ENCODE results near the gene PRDM7.
A peak's percentile ranks its signal among the peaks of the same experiment; 100 is the strongest.
"Not testable (repeated sequence)": the region's sequence is repeated elsewhere in the genome, so short reads cannot be mapped to it uniquely, and the experiment has no call there.

PRDM7 gene

GRCh38 chr16:90009172-90009899 lies 67.8 kb downstream of the PRDM7 start:
- Histone ChIP-seq H2BK12ac (ENCODE audit: low read length) (no peak overlapping the region), H2BK15ac (ENCODE audit: low read length) (peak overlapping the region; percentile 26), H3K36me3 (replicated peaks in 1 of 2; ENCODE audit: control insufficient read depth in 2 of 2, insufficient read depth in 2 of 2, low read length in 2 of 2) (no peaks in the 10 kb centered on the region), H3K79me1 (ENCODE audit: low read depth, low read length) (peaks cover 12% of the 10 kb centered on the region), H3K4me3 (ENCODE audit: low read length in 2 of 2) (no peak overlapping the region), H2AFZ (ENCODE audit: low read length) (no peak overlapping the region), H2BK5ac (ENCODE audit: low read length) (peak overlapping the region; percentile 82), H3K23ac (ENCODE audit: low read depth, low read length, poor library complexity) (peak overlapping the region; percentile 73), H2AK5ac (ENCODE audit: low read depth, low read length) (peak overlapping the region; percentile 84), H4K91ac (ENCODE audit: low read depth, low read length, poor library complexity) (no peak overlapping the region), H3K9ac (ENCODE audit: low read depth, low read length, poor library complexity) (peak overlapping the region; percentile 21), H3K4me2 (ENCODE audit: insufficient read depth, low read length, poor library complexity, severe bottlenecking) (no peak overlapping the region), H3K27ac (replicated peaks; ENCODE audit: low read length) (no peak overlapping the region), H3K14ac (ENCODE audit: low read length) (no peak overlapping the region), H2BK120ac (ENCODE audit: low read depth, low read length) (no peak overlapping the region), H3K4me1 (ENCODE audit: control insufficient read depth in 2 of 2, insufficient read depth in 1 of 2, low read depth in 1 of 2, low read length in 2 of 2) (peaks cover 3 to 7% of the 10 kb centered on the region in 2 donors), H3K27me3 (ENCODE audit: control insufficient read depth in 3 of 3, insufficient read depth in 3 of 3, low read depth in 1 of 3, low read length in 3 of 3) (peaks cover 0 to 5% (median 0%) of the 10 kb centered on the region in 3 experiments), H3K18ac (ENCODE audit: low read length) (peak overlapping the region; percentile 13), H3K9me3 (replicated peaks in 1 of 2; ENCODE audit: control insufficient read depth in 2 of 2, insufficient read depth in 1 of 2, low read depth in 1 of 2, low read length in 2 of 2) (no peaks in the 10 kb centered on the region), H4K8ac (ENCODE audit: low read depth, low read length) (no peak overlapping the region), H3K4ac (ENCODE audit: low read length) (no peak overlapping the region)
- DNase-seq (ENCODE audit: low spot score), result no peak
- no CpG with 5 or more reads among the region's 22 CpGs for WGBS, 2 donors (ENCODE audit: extremely low coverage in 2 of 2, insufficient read length in 2 of 2, insufficient replicate concordance in 1 of 2)

DNA sequence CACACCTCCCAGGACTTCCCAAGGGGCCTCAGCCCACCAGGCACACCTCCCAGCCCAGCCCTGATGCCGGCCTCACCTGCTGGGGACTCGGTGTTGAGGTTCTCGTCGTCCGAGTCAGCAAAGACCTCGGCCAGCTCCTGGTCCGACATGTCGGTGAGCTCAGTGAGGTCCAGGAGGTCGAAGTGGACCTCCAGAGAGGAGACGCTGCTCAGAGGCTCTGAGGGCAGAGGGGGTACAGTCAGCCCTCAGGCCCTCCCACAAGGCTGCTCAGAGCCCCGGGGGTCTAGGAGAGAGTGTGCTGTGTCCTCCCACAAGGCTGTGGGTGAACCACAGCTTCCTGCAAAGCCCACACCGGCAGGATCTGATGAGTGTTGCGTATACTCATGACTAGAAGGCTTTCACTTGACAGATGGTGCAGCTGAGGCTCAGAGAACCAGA lies 68.4 kb downstream of the PRDM7 start:
- no CpG with 5 or more reads among the region's 13 CpGs for WGBS, 2 donors (ENCODE audit: extremely low coverage in 2 of 2, insufficient read length in 2 of 2, insufficient replicate concordance in 1 of 2)
- Histone ChIP-seq H3K23ac (ENCODE audit: low read depth, low read length, poor library complexity) (no peak overlapping the region), H3K79me1 (ENCODE audit: low read depth, low read length) (peaks cover 12% of the 10 kb centered on the region), H4K91ac (ENCODE audit: low read depth, low read length, poor library complexity) (no peak overlapping the region), H3K18ac (ENCODE audit: low read length) (peak overlapping the region; percentile 13), H2BK120ac (ENCODE audit: low read depth, low read length) (no peak overlapping the region), H3K9me3 (replicated peaks in 1 of 2; ENCODE audit: control insufficient read depth in 2 of 2, insufficient read depth in 1 of 2, low read depth in 1 of 2, low read length in 2 of 2) (no peaks in the 10 kb centered on the region), H4K8ac (ENCODE audit: low read depth, low read length) (no peak overlapping the region), H3K36me3 (replicated peaks in 1 of 2; ENCODE audit: control insufficient read depth in 2 of 2, insufficient read depth in 2 of 2, low read length in 2 of 2) (no peaks in the 10 kb centered on the region), H3K4me1 (ENCODE audit: control insufficient read depth in 2 of 2, insufficient read depth in 1 of 2, low read depth in 1 of 2, low read length in 2 of 2) (peaks cover 3 to 7% of the 10 kb centered on the region in 2 donors), H3K27me3 (ENCODE audit: control insufficient read depth in 3 of 3, insufficient read depth in 3 of 3, low read depth in 1 of 3, low read length in 3 of 3) (peaks cover 0 to 5% (median 0%) of the 10 kb centered on the region in 3 experiments), H3K9ac (ENCODE audit: low read depth, low read length, poor library complexity) (no peak overlapping the region), H2AK5ac (ENCODE audit: low read depth, low read length) (peak overlapping the region; percentile 84), H3K4ac (ENCODE audit: low read length) (no peak overlapping the region), H2BK15ac (ENCODE audit: low read length) (peak overlapping the region; percentile 26), H3K4me3 (ENCODE audit: low read length in 2 of 2) (no peak overlapping the region), H2BK12ac (ENCODE audit: low read length) (peak overlapping the region; percentile 58), H2BK5ac (ENCODE audit: low read length) (no peak overlapping the region), H3K27ac (replicated peaks; ENCODE audit: low read length) (no peak overlapping the region), H3K4me2 (ENCODE audit: insufficient read depth, low read length, poor library complexity, severe bottlenecking) (no peak overlapping the region), H3K14ac (ENCODE audit: low read length) (no peak overlapping the region), H2AFZ (ENCODE audit: low read length) (no peak overlapping the region)
- DNase-seq (ENCODE audit: low spot score), result no peak

DNA sequence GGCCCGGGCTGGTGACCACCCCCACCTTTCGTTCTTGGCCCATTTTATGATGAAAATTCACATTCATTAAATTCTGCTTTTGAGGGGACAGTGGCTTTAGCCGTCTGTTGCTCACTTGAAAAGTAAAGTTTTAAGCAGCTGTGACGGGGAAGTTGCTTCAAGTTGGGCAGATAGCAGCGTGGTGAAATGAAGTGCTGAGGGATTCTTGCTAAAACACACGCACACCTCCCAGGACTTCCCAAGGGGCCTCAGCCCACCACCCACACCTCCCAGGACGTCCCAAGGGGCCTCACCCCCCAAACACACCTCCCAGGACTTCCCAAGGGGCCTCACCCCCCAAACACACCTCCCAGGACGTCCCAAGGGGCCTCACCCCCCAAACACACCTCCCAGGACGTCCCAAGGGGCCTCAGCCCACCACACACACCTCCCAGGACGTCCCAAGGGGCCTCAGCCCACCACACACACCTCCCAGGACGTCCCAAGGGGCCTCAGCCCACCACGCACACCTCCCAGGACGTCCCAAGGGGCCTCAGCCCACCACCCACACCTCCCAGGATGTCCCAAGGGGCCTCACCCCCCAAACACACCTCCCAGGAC lies 69.4 kb downstream of the PRDM7 start:
- not testable (repeated sequence) for H3K27me3 ChIP-seq (ENCODE audit: control insufficient read depth in 3 of 3, insufficient read depth in 3 of 3, low read depth in 1 of 3, low read length in 3 of 3); H3K36me3 ChIP-seq (replicated peaks in 1 of 2; ENCODE audit: control insufficient read depth in 2 of 2, insufficient read depth in 2 of 2, low read length in 2 of 2); H3K4me3 ChIP-seq (ENCODE audit: low read length in 2 of 2); H2AFZ ChIP-seq (ENCODE audit: low read length); H3K9me3 ChIP-seq (replicated peaks in 1 of 2; ENCODE audit: control insufficient read depth in 2 of 2, insufficient read depth in 1 of 2, low read depth in 1 of 2, low read length in 2 of 2); H3K14ac ChIP-seq (ENCODE audit: low read length); H3K27ac ChIP-seq (replicated peaks; ENCODE audit: low read length); H3K4me2 ChIP-seq (ENCODE audit: insufficient read depth, low read length, poor library complexity, severe bottlenecking); H3K4me1 ChIP-seq (ENCODE audit: control insufficient read depth in 2 of 2, insufficient read depth in 1 of 2, low read depth in 1 of 2, low read length in 2 of 2); H4K91ac ChIP-seq (ENCODE audit: low read depth, low read length, poor library complexity); H3K23ac ChIP-seq (ENCODE audit: low read depth, low read length, poor library complexity); H2BK12ac ChIP-seq (ENCODE audit: low read length); H2BK120ac ChIP-seq (ENCODE audit: low read depth, low read length); H3K9ac ChIP-seq (ENCODE audit: low read depth, low read length, poor library complexity); H2BK15ac ChIP-seq (ENCODE audit: low read length); DNase-seq (ENCODE audit: low spot score); H2AK5ac ChIP-seq (ENCODE audit: low read depth, low read length); H3K4ac ChIP-seq (ENCODE audit: low read length); H3K18ac ChIP-seq (ENCODE audit: low read length); H2BK5ac ChIP-seq (ENCODE audit: low read length); H4K8ac ChIP-seq (ENCODE audit: low read depth, low read length)
- no CpG with 5 or more reads among the region's 13 CpGs for WGBS, 2 donors (ENCODE audit: extremely low coverage in 2 of 2, insufficient read length in 2 of 2, insufficient replicate concordance in 1 of 2)
- H3K79me1 ChIP-seq (ENCODE audit: low read depth, low read length), result peaks cover 12% of the 10 kb centered on the region

- Histone ChIP-seq H2BK5ac (ENCODE audit: low read length) (peak overlapping the region; percentile 84), H3K36me3 (replicated peaks in 1 of 2; ENCODE audit: control insufficient read depth in 2 of 2, insufficient read depth in 2 of 2, low read length in 2 of 2) (no peaks in the 10 kb centered on the region), H3K27me3 (ENCODE audit: control insufficient read depth in 3 of 3, insufficient read depth in 3 of 3, low read depth in 1 of 3, low read length in 3 of 3) (peaks cover 0 to 3% (median 0%) of the 10 kb centered on the region in 3 experiments), H3K4me1 (ENCODE audit: control insufficient read depth in 2 of 2, insufficient read depth in 1 of 2, low read depth in 1 of 2, low read length in 2 of 2) (peaks cover 3 to 7% of the 10 kb centered on the region in 2 donors), H3K9me3 (replicated peaks in 1 of 2; ENCODE audit: control insufficient read depth in 2 of 2, insufficient read depth in 1 of 2, low read depth in 1 of 2, low read length in 2 of 2) (no peaks in the 10 kb centered on the region), H3K14ac (ENCODE audit: low read length) (no peak overlapping the region), H3K9ac (ENCODE audit: low read depth, low read length, poor library complexity) (peak overlapping the region; percentile 12), H3K79me1 (ENCODE audit: low read depth, low read length) (peaks cover 11% of the 10 kb centered on the region), H3K18ac (ENCODE audit: low read length) (peak overlapping the region; percentile 38), H4K8ac (ENCODE audit: low read depth, low read length) (no peak overlapping the region), H2BK12ac (ENCODE audit: low read length) (no peak overlapping the region), H3K23ac (ENCODE audit: low read depth, low read length, poor library complexity) (peak overlapping the region; percentile 55), H3K4me2 (ENCODE audit: insufficient read depth, low read length, poor library complexity, severe bottlenecking) (no peak overlapping the region), H3K27ac (replicated peaks; ENCODE audit: low read length) (no peak overlapping the region), H2BK120ac (ENCODE audit: low read depth, low read length) (no peak overlapping the region), H2AFZ (ENCODE audit: low read length) (no peak overlapping the region), H2BK15ac (ENCODE audit: low read length) (no peak overlapping the region), H4K91ac (ENCODE audit: low read depth, low read length, poor library complexity) (no peak overlapping the region), H3K4ac (ENCODE audit: low read length) (no peak overlapping the region), H2AK5ac (ENCODE audit: low read depth, low read length) (no peak overlapping the region), H3K4me3 (ENCODE audit: low read length in 2 of 2) (peak overlapping the region in 1 of 2 donors; percentile 18)
- no CpG with 5 or more reads among the region's 7 CpGs for WGBS, 2 donors (ENCODE audit: extremely low coverage in 2 of 2, insufficient read length in 2 of 2, insufficient replicate concordance in 1 of 2)
- DNase-seq (ENCODE audit: low spot score), result no peak
Observed at GRCh38 chr16:90007015-90007414, 70.1 kb downstream of the PRDM7 start.

Measured in neuronal stem cell (in vitro differentiated cells).